Lower leg skin (tissue), 3 donors: ENCODE measurements around the gene ARHGAP24.

Experiments
- POLR2A ChIP-seq, 2 donors: fragments of 450-650 bp; IDR thresholded peaks; one replicate each; pipeline ENCODE4 v1.6.1; 2016 to 2017; ENCODE audit warnings: antibody characterized with exemption in 2 of 2, mild to moderate bottlenecking in 1 of 2, moderate library complexity in 1 of 2
- TF ChIP-seq, protein P1 (sequence below), 3 donors: fragments of 450-650 bp; IDR thresholded peaks; one replicate each; pipeline ENCODE4 v1.5.1; 2016; ENCODE audit warnings: antibody characterized with exemption in 3 of 3, mild to moderate bottlenecking in 3 of 3, moderate library complexity in 2 of 3

DNA sequence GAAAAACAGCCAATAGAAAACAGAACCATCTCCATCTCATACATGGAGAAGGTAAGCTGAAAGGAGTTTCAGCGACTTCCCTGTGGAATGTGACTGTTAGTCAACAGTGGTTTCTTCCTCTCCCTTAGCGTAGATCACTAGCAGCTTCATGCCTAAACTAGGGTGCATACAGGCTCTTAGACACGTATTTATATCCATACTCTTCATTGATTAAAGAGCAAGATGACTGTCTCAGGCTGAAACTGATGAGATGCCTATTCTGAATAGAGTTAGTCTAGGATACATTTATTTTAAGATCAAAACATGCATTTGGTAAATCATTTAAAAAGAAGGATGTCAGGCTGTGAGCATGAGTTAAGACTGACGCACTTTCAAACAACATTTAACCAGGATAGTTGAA is 423.3 kb downstream of the ARHGAP24 start:
- TF ChIP-seq, protein P1, sequence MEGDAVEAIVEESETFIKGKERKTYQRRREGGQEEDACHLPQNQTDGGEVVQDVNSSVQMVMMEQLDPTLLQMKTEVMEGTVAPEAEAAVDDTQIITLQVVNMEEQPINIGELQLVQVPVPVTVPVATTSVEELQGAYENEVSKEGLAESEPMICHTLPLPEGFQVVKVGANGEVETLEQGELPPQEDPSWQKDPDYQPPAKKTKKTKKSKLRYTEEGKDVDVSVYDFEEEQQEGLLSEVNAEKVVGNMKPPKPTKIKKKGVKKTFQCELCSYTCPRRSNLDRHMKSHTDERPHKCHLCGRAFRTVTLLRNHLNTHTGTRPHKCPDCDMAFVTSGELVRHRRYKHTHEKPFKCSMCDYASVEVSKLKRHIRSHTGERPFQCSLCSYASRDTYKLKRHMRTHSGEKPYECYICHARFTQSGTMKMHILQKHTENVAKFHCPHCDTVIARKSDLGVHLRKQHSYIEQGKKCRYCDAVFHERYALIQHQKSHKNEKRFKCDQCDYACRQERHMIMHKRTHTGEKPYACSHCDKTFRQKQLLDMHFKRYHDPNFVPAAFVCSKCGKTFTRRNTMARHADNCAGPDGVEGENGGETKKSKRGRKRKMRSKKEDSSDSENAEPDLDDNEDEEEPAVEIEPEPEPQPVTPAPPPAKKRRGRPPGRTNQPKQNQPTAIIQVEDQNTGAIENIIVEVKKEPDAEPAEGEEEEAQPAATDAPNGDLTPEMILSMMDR (IDR thresholded peaks at IDR 0.05), result no peak
- TF ChIP-seq POLR2A (IDR thresholded peaks at IDR 0.05), result no peak
